Right atrium auricular region (tissue), 2 donors: Measurements from ENCODE around the gene NLRP7. TPM values are rescaled to one million over a fixed set of nuclear protein-coding genes. Genes with fewer than 3 reads are reported as not detected.
"Not testable (repeated sequence)": the region's sequence is repeated elsewhere in the genome, so short reads cannot be mapped to it uniquely, and the experiment has no call there.

Source experiments
- DNase-seq: peaks from one replicate; pipeline ENCODE4 v3.0.0-alpha.2; 2019; ENCODE audit warnings: low spot score
- H3K27ac ChIP-seq, 2 donors: fragments of 200-600 bp; sonication (generic); 1 replicate in 1 of 2; 2 replicates in 1 of 2; pipeline ENCODE4 v1.5.1; 2016 to 2019
- H3K27me3 ChIP-seq, 2 donors: fragments of 200-600 bp; sonication (generic); one replicate each; pipeline versions ENCODE4 v1.5.1 to v1.6.0; 2017 to 2019
- H3K36me3 ChIP-seq: fragments of 200-600 bp; sonication (generic); one replicate; pipeline ENCODE4 v1.5.1; 2016
- H3K4me1 ChIP-seq, 2 donors: fragments of 200-600 bp; sonication (generic); one replicate each; pipeline versions ENCODE4 v1.5.1 to v1.6.0; 2017 to 2019
- H3K4me3 ChIP-seq, 2 donors: fragments of 200-600 bp; sonication (generic); 1 replicate in 1 of 2; 2 replicates in 1 of 2; pipeline ENCODE4 v1.5.1; 2017 to 2019; ENCODE audit warnings: mild to moderate bottlenecking in 1 of 2, moderate library complexity in 1 of 2
- H3K9me3 ChIP-seq, 2 donors: fragments of 200-600 bp; sonication (generic); one replicate each; pipeline ENCODE4 v1.5.1; 2019
- total RNA-seq, 2 donors: library from RNA; depleted of rRNA; stranded (reverse); fragments of >200 nt; gene quantifications; one replicate each; pipeline ENCODE4 v1.1.0, GENCODE V29; 2016
- TF ChIP-seq, protein P1 (sequence below), 2 donors: fragments of 200-600 bp; sonication (generic); IDR thresholded peaks; one replicate each; pipeline ENCODE4 v1.5.1; 2019; ENCODE audit warnings: antibody characterized with exemption in 2 of 2

The NLRP7 gene
- total RNA-seq, 2 donors from 2014 or later, result not detected

DNA sequence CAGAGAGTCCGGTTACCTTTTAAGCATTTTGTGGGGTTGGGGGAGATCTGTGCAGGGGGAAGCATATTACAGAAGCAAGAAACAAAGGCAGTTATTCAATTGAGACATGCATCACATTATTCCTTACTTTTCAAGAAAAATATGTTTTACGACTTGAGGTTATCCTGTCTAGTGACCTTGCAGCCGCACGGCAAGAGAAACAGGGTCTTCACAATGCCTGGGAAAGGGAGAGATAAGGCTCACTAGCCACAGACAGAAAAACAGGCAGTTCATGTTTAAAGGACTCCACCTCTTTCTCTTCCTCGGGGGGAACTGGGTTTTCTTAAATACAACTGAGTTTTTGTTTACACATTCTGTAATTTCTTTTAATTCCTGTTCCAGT, 41.9 kb downstream of the NLRP7 start:
- no peaks in the 10 kb centered on the region for H3K4me1 ChIP-seq
- TF ChIP-seq, protein P1, sequence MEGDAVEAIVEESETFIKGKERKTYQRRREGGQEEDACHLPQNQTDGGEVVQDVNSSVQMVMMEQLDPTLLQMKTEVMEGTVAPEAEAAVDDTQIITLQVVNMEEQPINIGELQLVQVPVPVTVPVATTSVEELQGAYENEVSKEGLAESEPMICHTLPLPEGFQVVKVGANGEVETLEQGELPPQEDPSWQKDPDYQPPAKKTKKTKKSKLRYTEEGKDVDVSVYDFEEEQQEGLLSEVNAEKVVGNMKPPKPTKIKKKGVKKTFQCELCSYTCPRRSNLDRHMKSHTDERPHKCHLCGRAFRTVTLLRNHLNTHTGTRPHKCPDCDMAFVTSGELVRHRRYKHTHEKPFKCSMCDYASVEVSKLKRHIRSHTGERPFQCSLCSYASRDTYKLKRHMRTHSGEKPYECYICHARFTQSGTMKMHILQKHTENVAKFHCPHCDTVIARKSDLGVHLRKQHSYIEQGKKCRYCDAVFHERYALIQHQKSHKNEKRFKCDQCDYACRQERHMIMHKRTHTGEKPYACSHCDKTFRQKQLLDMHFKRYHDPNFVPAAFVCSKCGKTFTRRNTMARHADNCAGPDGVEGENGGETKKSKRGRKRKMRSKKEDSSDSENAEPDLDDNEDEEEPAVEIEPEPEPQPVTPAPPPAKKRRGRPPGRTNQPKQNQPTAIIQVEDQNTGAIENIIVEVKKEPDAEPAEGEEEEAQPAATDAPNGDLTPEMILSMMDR (IDR thresholded peaks at IDR 0.05), result no peak
- H3K27me3 ChIP-seq, result no peaks in the 10 kb centered on the region
- no peak overlapping the region for H3K27ac ChIP-seq
- DNase-seq, result no peak
- H3K36me3 ChIP-seq, result no peaks in the 10 kb centered on the region
- H3K9me3 ChIP-seq, result no peaks in the 10 kb centered on the region
- no peak overlapping the region for H3K4me3 ChIP-seq

DNA sequence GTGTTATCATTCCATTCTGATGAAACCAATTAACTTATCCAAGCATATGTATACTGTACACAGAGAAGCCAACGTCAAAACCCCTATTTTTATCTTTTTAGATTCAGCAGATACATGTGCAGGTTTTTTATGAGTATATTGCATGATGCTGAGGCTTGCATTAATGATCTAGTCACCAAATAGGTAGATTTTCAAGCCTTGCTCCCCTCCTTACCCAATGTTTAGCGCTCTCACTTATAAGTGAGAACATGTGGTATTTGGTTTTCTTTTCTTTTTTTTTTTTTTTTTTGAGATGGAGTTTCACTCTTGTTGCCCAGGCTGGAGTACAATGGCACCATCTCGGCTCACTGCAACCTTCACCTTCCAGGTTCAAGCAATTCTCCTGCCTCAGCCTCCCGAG, 43.1 kb downstream of the NLRP7 start:
- H3K4me1 ChIP-seq, DNase-seq, H3K4me3 ChIP-seq, H3K27me3 ChIP-seq, H3K36me3 ChIP-seq, H3K27ac ChIP-seq, H3K9me3 ChIP-seq: not testable (repeated sequence)

DNA sequence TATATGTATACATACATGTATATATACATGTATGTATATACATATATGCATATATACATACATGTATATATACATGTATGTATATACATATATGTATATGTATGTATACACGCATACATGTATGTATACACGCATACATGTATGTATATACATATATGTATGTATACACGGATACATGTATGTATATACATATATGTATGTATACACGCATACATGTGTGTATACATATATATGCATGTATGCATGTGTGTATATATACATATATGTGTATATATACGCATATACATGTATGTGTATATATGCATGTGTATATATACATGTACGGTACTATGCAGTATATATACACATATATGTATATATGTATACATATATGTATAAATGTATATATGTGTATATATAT, 44.0 kb downstream of the NLRP7 start:
- H3K9me3 ChIP-seq, result no peaks in the 10 kb centered on the region
- H3K27ac ChIP-seq, result no peak overlapping the region
- H3K4me3 ChIP-seq, result no peak overlapping the region
- TF ChIP-seq, protein P1 (IDR thresholded peaks at IDR 0.05), result no peak
- H3K36me3 ChIP-seq, result no peaks in the 10 kb centered on the region
- DNase-seq, result no peak
- H3K4me1 ChIP-seq, result no peaks in the 10 kb centered on the region
- H3K27me3 ChIP-seq, result no peaks in the 10 kb centered on the region

DNA sequence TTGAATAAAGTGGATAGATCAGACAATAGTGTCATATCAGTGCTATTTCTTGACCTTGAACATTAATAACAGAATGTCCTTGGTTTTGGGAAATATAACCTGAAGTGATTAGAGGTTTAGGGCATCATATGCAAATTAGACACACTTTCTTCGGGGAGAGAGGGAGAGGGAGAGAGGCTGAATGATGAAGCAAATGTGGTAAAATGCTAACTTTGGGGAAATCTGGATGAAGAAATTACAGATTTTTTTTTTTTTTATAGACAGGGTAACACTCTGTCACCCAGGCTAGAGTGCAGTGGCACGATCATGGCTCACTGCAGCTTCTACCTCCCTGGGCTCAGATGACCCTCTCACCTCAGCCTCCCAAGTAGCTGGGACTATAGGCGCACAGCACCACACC, 45.3 kb downstream of the NLRP7 start:
- Histone ChIP-seq H3K9me3 (no peaks in the 10 kb centered on the region), H3K4me3 (no peak overlapping the region), H3K36me3 (no peaks in the 10 kb centered on the region), H3K27me3 (no peaks in the 10 kb centered on the region), H3K4me1 (no peaks in the 10 kb centered on the region), H3K27ac (no peak overlapping the region)
- TF ChIP-seq, protein P1 (IDR thresholded peaks at IDR 0.05), result no peak
- no peak for DNase-seq

DNA sequence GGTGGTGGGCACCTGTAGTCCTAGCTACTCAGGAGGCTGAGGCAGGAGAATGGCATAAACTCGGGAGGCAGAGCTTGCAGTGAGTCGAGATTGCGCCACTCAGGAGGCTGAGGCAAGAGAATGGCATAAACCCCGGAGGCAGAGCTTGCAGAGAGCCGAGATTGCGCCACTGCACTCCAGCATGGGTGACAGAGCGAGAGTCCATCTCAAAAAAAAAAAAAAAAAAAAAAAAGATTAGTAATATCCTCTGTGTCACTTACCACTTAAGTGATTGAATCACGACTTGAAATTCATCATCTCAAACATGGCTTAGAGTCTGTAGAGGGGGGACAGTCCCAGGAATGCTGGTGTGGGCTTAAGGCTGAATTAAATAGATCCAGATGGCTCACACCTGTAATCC, 46.2 kb downstream of the NLRP7 start:
- not testable (repeated sequence) for H3K27me3 ChIP-seq, H3K36me3 ChIP-seq, H3K9me3 ChIP-seq, DNase-seq, H3K4me1 ChIP-seq, H3K4me3 ChIP-seq, H3K27ac ChIP-seq

DNA sequence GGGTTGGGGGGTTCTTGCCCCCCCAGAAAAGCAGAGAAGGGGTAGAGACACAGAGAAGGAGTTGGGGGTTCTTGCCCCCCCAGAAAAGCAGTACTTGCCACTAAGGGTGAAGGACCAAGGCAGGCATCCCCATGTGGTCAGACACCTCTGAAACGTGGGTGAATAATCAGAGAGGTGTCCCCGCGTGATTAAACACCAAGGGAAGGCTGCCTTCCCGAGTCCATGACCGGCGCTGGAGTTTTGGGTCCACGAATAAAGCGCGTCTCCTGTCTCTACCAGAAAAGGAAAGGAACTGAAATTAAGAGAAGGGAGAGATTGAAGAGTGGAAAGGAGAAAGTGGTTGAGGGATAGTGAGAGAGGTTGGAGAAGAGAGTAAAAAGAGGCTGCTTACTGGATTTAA, 47.7 kb downstream of the NLRP7 start:
- not testable (repeated sequence) for H3K9me3 ChIP-seq, DNase-seq, H3K4me1 ChIP-seq, H3K36me3 ChIP-seq, H3K27me3 ChIP-seq, H3K4me3 ChIP-seq, H3K27ac ChIP-seq

DNA sequence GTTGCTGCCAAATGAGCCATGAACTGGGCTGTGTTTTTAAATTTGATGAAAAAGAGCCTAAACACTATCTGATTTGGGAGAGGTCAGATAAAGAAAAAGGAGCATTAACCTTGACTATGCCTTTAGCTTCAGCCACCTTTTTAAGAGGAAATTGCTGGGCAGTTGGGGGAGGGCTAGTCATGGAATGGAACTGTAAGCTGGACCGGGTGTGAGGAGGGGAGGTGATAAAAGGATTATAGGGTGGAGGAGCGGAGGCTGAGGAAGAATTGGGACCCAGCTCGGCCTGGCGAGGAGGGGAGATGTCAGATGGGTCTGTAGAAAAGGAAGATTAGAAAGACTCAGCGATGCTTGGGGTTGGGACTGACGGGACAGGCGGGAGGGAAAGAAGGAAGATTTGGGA, 48.6 kb downstream of the NLRP7 start:
- H3K27ac ChIP-seq, H3K4me3 ChIP-seq, H3K36me3 ChIP-seq, H3K4me1 ChIP-seq, DNase-seq, H3K9me3 ChIP-seq, H3K27me3 ChIP-seq: not testable (repeated sequence)

DNA sequence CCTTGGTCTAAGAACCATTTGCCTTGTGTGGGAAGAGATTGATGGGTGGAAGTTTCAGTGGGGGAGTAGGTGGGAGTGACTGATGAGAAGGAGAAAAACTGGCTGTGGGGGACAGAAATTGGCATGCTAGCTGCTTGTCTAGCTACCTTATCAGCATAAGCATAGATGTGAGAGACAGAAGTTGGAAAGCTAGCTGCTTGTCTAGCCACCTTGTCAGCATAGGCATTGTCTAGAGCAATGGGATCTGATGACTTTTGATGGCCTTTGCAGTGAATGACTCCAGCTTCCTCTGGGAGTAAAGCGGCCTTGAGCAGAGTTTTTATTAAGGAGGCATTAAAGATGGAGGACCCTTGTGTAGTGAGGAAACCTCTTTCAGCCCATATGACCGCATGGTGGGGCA, 51.3 kb downstream of the NLRP7 start:
- no peaks in the 10 kb centered on the region for H3K9me3 ChIP-seq
- H3K4me3 ChIP-seq, result no peak overlapping the region
- no peak overlapping the region for H3K27ac ChIP-seq
- H3K4me1 ChIP-seq, result no peaks in the 10 kb centered on the region
- TF ChIP-seq, protein P1 (IDR thresholded peaks at IDR 0.05), result no peak
- H3K27me3 ChIP-seq, result no peaks in the 10 kb centered on the region
- H3K36me3 ChIP-seq, result no peaks in the 10 kb centered on the region
- no peak for DNase-seq

DNA sequence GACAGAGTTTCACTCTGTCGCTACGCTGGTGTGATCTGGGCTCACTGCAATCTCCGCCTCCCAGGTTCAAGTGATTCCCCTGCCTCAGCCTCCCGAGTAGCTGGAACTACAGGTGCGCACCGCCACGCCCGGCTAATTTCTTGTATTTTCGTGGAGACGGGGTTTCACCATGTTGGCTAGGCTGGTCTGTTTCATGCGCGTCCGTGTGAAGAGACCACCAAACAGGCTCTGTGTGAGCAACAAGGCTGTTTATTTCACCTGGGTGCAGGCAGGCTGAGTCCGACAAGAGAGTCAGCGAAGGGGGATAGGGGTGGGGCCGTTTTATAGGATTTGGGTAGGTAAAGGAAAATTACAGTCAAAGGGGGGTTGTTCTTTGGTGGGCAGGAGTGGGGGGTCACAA, 53.2 kb downstream of the NLRP7 start:
- not testable (repeated sequence) for H3K4me1 ChIP-seq, H3K36me3 ChIP-seq, H3K27me3 ChIP-seq, H3K4me3 ChIP-seq, H3K9me3 ChIP-seq, H3K27ac ChIP-seq, DNase-seq
